Fibroblast of skin of back (primary cell): ENCODE measurements around the gene MAP4.
"Not testable (repeated sequence)": the region's sequence is repeated elsewhere in the genome, so short reads cannot be mapped to it uniquely, and the experiment has no call there.

ENCODE experiments used
- DNase-seq: peaks from one replicate; pipeline ENCODE4 v3.0.0-alpha.2; 2013

Gene MAP4

GRCh38 chr3:47891613-47892005, 124.6 kb downstream of the MAP4 start:
- no peak for DNase-seq

GRCh38 chr3:47890828-47891612, 125.2 kb downstream of the MAP4 start:
- DNase-seq, result no peak

- DNase-seq, result no peak
Measured at GRCh38 chr3:47890126-47890827, 125.9 kb downstream of the MAP4 start.

- no peak for DNase-seq
Measured at GRCh38 chr3:47888986-47889757, 127.0 kb downstream of the MAP4 start.

- not testable (repeated sequence) for DNase-seq
Measured at GRCh38 chr3:47887991-47888390, 128.2 kb downstream of the MAP4 start.

GRCh38 chr3:47885168-47885567, 131.0 kb downstream of the MAP4 start:
- DNase-seq, result no peak

GRCh38 chr3:47884603-47885002, 131.6 kb downstream of the MAP4 start:
- no peak for DNase-seq

GRCh38 chr3:47882338-47882737, 133.9 kb downstream of the MAP4 start:
- no peak for DNase-seq

GRCh38 chr3:47877719-47878118, 138.5 kb downstream of the MAP4 start:
- DNase-seq, result no peak

GRCh38 chr3:47877290-47877689, 138.9 kb downstream of the MAP4 start:
- DNase-seq, result peak; percentile 48

- DNase-seq, result no peak
Measured at GRCh38 chr3:47874913-47875312, 141.3 kb downstream of the MAP4 start.

GRCh38 chr3:47874438-47874837, 141.8 kb downstream of the MAP4 start:
- no peak for DNase-seq

- DNase-seq, result no peak
Measured at GRCh38 chr3:47872916-47873315, 143.3 kb downstream of the MAP4 start.

- DNase-seq, result no peak
Measured at GRCh38 chr3:47871389-47871788, 144.8 kb downstream of the MAP4 start.

GRCh38 chr3:47870702-47871260, 145.4 kb downstream of the MAP4 start:
- DNase-seq, result no peak

GRCh38 chr3:47870156-47870555, 146.1 kb downstream of the MAP4 start:
- DNase-seq, result no peak

- no peak for DNase-seq
Measured at GRCh38 chr3:47868306-47868705, 147.9 kb downstream of the MAP4 start.

- no peak for DNase-seq
Measured at GRCh38 chr3:47867451-47868044, 148.7 kb downstream of the MAP4 start.

- DNase-seq, result no peak
Measured at GRCh38 chr3:47865192-47865591, 151.0 kb downstream of the MAP4 start.

- DNase-seq, result no peak
Measured at GRCh38 chr3:47863391-47864128, 152.7 kb downstream of the MAP4 start.

- no peak for DNase-seq
Measured at GRCh38 chr3:47859956-47860605, 156.1 kb downstream of the MAP4 start.
